ENCODE data around the gene MCIDAS. TPM values are rescaled to one million over a fixed set of nuclear protein-coding genes. Genes with fewer than 3 reads are reported as not detected.

The MCIDAS gene
- total and polyA plus RNA-seq, 4 donors, result not detected

DNA sequence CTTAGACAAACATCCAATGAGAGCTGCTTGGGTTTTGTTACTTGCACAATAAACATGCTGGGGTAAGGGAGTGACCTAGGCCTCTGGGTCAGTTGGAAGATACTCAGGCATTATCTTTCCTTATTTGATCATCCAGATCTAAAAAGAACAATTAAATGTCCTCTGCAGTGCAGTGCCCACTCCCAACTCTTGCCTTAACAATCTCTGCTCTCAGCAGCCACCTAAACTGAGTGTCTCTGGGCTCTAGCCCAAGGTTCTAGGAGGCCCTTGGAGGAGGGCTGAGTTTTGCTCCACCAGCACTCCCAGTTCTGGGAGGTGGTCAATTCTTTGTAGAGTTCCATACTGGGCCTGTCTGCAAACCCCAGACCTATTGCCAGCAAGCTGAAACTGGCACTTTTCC, 1.8 kb downstream of the MCIDAS start:
- Histone ChIP-seq H3K9me3 (ENCODE audit: control insufficient read depth in 4 of 4, low read length in 3 of 4) (peaks cover 0 to 10% (median 0%) of the 10 kb centered on the region in 4 donors), H3K36me3 (ENCODE audit: control insufficient read depth in 4 of 4, insufficient read depth in 3 of 4, low read depth in 1 of 4, low read length in 3 of 4) (no peaks in the 10 kb centered on the region), H3K4me1 (ENCODE audit: control insufficient read depth in 4 of 4, insufficient read depth in 4 of 4, low read length in 3 of 4) (peaks cover 6 to 26% (median 11%) of the 10 kb centered on the region in 4 donors), H3K4me3 (ENCODE audit: low read depth in 1 of 3, low read length in 3 of 3) (no peak overlapping the region), H3K27me3 (ENCODE audit: control insufficient read depth in 4 of 4, insufficient read depth in 4 of 4, low read length in 3 of 4) (peaks cover 2 to 38% (median 15%) of the 10 kb centered on the region in 4 donors), H3K9ac (ENCODE audit: low read depth in 1 of 2, low read length in 2 of 2) (no peak overlapping the region), H3K27ac (ENCODE audit: low read depth in 1 of 2, low read length in 2 of 2) (no peak overlapping the region)
- TF ChIP-seq, protein P1, sequence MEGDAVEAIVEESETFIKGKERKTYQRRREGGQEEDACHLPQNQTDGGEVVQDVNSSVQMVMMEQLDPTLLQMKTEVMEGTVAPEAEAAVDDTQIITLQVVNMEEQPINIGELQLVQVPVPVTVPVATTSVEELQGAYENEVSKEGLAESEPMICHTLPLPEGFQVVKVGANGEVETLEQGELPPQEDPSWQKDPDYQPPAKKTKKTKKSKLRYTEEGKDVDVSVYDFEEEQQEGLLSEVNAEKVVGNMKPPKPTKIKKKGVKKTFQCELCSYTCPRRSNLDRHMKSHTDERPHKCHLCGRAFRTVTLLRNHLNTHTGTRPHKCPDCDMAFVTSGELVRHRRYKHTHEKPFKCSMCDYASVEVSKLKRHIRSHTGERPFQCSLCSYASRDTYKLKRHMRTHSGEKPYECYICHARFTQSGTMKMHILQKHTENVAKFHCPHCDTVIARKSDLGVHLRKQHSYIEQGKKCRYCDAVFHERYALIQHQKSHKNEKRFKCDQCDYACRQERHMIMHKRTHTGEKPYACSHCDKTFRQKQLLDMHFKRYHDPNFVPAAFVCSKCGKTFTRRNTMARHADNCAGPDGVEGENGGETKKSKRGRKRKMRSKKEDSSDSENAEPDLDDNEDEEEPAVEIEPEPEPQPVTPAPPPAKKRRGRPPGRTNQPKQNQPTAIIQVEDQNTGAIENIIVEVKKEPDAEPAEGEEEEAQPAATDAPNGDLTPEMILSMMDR (IDR thresholded peaks at IDR 0.05; ENCODE audit: low read depth, low read length, missing input control), result no peak
- TF ChIP-seq, protein P2, sequence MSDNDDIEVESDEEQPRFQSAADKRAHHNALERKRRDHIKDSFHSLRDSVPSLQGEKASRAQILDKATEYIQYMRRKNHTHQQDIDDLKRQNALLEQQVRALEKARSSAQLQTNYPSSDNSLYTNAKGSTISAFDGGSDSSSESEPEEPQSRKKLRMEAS (IDR thresholded peaks at IDR 0.05), result no peak
- TF ChIP-seq RAD21 (IDR thresholded peaks at IDR 0.05), result no peak
- TF ChIP-seq HNF4A (conservative IDR thresholded peaks at IDR 0.05), result no peak
- TF ChIP-seq, protein P3, sequence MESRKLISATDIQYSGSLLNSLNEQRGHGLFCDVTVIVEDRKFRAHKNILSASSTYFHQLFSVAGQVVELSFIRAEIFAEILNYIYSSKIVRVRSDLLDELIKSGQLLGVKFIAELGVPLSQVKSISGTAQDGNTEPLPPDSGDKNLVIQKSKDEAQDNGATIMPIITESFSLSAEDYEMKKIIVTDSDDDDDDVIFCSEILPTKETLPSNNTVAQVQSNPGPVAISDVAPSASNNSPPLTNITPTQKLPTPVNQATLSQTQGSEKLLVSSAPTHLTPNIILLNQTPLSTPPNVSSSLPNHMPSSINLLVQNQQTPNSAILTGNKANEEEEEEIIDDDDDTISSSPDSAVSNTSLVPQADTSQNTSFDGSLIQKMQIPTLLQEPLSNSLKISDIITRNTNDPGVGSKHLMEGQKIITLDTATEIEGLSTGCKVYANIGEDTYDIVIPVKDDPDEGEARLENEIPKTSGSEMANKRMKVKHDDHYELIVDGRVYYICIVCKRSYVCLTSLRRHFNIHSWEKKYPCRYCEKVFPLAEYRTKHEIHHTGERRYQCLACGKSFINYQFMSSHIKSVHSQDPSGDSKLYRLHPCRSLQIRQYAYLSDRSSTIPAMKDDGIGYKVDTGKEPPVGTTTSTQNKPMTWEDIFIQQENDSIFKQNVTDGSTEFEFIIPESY (IDR thresholded peaks at IDR 0.05), result no peak
- TF ChIP-seq YY1 (IDR thresholded peaks at IDR 0.05), result no peak
- TF ChIP-seq JUND (IDR thresholded peaks at IDR 0.05), result no peak
- no peak for TF ChIP-seq TAF1 (conservative IDR thresholded peaks at IDR 0.05)
- TF ChIP-seq SP1 (IDR thresholded peaks at IDR 0.05), result no peak
- TF ChIP-seq, protein P4, sequence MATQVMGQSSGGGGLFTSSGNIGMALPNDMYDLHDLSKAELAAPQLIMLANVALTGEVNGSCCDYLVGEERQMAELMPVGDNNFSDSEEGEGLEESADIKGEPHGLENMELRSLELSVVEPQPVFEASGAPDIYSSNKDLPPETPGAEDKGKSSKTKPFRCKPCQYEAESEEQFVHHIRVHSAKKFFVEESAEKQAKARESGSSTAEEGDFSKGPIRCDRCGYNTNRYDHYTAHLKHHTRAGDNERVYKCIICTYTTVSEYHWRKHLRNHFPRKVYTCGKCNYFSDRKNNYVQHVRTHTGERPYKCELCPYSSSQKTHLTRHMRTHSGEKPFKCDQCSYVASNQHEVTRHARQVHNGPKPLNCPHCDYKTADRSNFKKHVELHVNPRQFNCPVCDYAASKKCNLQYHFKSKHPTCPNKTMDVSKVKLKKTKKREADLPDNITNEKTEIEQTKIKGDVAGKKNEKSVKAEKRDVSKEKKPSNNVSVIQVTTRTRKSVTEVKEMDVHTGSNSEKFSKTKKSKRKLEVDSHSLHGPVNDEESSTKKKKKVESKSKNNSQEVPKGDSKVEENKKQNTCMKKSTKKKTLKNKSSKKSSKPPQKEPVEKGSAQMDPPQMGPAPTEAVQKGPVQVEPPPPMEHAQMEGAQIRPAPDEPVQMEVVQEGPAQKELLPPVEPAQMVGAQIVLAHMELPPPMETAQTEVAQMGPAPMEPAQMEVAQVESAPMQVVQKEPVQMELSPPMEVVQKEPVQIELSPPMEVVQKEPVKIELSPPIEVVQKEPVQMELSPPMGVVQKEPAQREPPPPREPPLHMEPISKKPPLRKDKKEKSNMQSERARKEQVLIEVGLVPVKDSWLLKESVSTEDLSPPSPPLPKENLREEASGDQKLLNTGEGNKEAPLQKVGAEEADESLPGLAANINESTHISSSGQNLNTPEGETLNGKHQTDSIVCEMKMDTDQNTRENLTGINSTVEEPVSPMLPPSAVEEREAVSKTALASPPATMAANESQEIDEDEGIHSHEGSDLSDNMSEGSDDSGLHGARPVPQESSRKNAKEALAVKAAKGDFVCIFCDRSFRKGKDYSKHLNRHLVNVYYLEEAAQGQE (IDR thresholded peaks at IDR 0.05), result no peak
- no peak for TF ChIP-seq FOXA2 (IDR thresholded peaks at IDR 0.05)
- no peak for DNase-seq (ENCODE audit: low spot score)

DNA sequence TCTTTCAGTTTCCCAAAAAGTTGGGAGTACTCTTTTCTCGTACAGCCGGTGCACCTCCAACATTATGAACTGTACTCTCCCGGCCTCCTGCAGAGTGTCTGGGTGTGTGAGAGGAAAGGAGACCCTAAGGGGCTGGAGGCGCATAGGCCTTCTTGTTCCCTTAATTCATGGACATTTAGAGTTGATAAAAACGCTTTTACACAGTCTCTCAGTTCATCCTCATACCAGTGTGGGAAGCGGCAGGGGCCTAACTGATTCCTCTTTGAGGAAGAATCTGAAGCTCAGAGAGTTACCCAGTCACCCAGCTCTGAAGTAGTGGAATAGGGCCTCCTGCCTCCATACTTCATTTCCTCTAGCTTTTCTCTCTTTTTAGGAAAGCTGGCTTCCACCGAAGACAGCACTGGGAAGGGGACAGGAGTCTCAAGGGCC, 3.3 kb downstream of the MCIDAS start:
- 50% methylated on average over 7 of the region's 7 CpGs for WGBS
- peaks cover 2 to 33% (median 15%) of the 10 kb centered on the region in 4 donors for H3K27me3 ChIP-seq (ENCODE audit: control insufficient read depth in 4 of 4, insufficient read depth in 4 of 4, low read length in 3 of 4)
- no peak for DNase-seq (ENCODE audit: low spot score)
- peaks cover 6 to 26% (median 11%) of the 10 kb centered on the region in 4 donors for H3K4me1 ChIP-seq (ENCODE audit: control insufficient read depth in 4 of 4, insufficient read depth in 4 of 4, low read length in 3 of 4)
- H3K9ac ChIP-seq (ENCODE audit: low read depth in 1 of 2, low read length in 2 of 2), result no peak overlapping the region
- H3K4me3 ChIP-seq (ENCODE audit: low read depth in 1 of 3, low read length in 3 of 3), result no peak overlapping the region
- H3K36me3 ChIP-seq (ENCODE audit: control insufficient read depth in 4 of 4, insufficient read depth in 3 of 4, low read depth in 1 of 4, low read length in 3 of 4), result no peaks in the 10 kb centered on the region
- H3K9me3 ChIP-seq (ENCODE audit: control insufficient read depth in 4 of 4, low read length in 3 of 4), result peaks cover 0 to 10% (median 0%) of the 10 kb centered on the region in 4 donors
- H3K27ac ChIP-seq (ENCODE audit: low read depth in 1 of 2, low read length in 2 of 2), result no peak overlapping the region
- TF ChIP-seq, protein P3 (IDR thresholded peaks at IDR 0.05), result no peak
- TF ChIP-seq TAF1 (conservative IDR thresholded peaks at IDR 0.05) (no peak), HNF4A (conservative IDR thresholded peaks at IDR 0.05) (no peak), JUND (IDR thresholded peaks at IDR 0.05) (no peak), RXRA (IDR thresholded peaks at IDR 0.05) (no peak), HNF4G (IDR thresholded peaks at IDR 0.05) (no peak), NR2F2 (IDR thresholded peaks at IDR 0.05) (no peak), YY1 (IDR thresholded peaks at IDR 0.05) (no peak), SP1 (IDR thresholded peaks at IDR 0.05) (no peak), RAD21 (IDR thresholded peaks at IDR 0.05) (no peak), EGR1 (IDR thresholded peaks at IDR 0.05; ENCODE audit: low read depth in 2 of 2) (no peak), GABPA (IDR thresholded peaks at IDR 0.05 in 1 of 2, conservative IDR thresholded peaks at IDR 0.05 in 1 of 2) (no peak)
- TF ChIP-seq, protein P4 (IDR thresholded peaks at IDR 0.05), result no peak
- TF ChIP-seq, protein P2 (IDR thresholded peaks at IDR 0.05), result no peak
- TF ChIP-seq, protein P5, sequence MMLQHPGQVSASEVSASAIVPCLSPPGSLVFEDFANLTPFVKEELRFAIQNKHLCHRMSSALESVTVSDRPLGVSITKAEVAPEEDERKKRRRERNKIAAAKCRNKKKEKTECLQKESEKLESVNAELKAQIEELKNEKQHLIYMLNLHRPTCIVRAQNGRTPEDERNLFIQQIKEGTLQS (IDR thresholded peaks at IDR 0.05), result no peak

All from liver (tissue), 9 donors.